GM21717 (cell line): ENCODE measurements around the gene SERINC5.
"Not testable (repeated sequence)": the region's sequence is repeated elsewhere in the genome, so short reads cannot be mapped to it uniquely, and the experiment has no call there.

ENCODE experiments used
- ATAC-seq: cut with Tn5 transposase; IDR thresholded peaks from one replicate; pipeline ENCODE4 v1.9.1; 2021; ENCODE audit warnings: mild to moderate bottlenecking, moderate library complexity; ENCODE audit not compliant: unreplicated experiment

The SERINC5 gene

DNA sequence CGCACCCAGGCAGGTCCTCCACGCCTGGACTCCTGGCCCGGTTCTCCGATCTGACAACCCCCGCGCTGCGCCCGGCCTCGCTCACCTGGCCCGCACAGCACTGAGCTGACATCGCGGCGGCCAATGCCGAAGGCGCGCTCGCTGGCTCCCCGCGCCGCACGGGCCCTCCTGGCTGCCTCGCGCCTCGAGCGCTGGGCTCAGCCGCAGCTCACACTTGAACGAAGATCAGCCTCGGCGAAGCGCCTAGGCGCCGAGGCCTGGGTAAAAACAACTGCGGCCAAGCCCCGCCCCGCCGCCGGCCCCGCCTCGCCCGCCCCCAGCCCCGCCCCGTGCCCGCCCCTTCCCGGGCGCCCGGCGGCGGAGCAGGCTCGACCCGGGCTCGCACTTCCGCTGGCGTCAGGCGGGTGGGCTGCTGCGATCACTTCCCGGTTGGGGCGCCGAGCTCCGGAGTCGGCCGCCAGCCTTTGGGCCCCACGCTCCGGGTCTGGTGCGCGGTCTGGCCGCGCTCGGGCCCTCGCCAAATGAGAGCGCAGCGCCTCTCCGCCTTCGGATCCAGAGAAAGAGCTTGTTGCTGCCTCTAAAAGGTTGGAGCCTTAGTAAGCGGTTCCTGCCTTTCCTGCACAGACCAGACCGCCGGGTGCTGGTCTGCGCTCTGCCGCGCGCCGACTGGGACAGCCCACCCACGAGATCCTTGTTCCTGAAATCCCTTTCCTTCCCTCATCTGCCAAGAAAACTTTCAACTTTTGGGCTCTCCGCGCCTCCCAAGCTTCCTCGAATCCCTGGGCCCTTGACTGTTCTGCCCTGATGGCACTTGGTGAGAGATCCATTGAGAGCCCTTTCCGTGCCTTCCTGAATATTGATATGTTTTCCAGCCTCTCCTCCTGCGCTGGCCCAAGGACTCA lies at the start of gene SERINC5:
Gene SERINC5 (minus strand): TSS at position 238 of the 902 bp plus-strand sequence. CDS start 126 bp downstream, at position 112.
- peak; percentile 88 for ATAC-seq

DNA sequence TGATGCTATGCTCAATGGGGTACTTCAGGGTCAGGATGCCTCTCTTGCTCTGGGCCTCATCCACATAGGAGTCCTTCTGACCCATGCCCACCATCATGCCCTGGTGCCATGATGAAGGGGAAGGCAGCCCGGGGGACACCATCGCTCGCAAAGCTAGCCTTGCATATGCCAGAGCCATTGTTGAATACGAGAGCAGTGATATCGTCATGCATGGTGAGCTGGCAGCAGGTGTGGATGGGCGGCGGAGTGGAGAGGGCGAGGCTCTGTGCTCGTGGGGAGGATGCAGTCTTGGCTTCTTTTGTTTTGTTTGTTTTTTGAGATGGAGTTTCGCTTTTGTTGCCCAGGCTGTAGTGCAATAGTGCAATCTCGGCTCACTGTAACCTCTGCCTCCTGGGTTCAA lies 46.8 kb upstream of the SERINC5 start:
- no peak for ATAC-seq

DNA sequence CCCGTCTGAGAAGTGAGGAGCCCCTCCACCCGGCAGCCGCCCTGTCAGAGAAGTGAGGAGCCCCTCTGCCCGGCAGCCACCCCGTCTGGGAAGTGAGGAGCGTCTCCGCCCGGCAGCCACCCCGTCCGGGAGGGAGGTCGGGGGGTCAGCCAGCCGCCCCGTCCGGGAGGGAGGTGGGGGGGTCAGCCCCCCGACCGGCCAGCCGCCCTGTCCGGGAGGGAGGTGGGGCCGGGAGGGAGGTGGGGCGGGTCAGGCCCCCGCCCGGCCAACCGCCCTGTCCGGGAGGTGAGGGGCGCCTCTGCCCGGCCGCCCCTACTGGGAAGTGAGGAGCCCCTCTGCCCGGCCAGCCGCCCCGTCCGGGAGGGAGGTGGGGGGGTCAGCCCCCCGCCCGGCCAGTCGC lies 45.5 kb upstream of the SERINC5 start:
- not testable (repeated sequence) for ATAC-seq

DNA sequence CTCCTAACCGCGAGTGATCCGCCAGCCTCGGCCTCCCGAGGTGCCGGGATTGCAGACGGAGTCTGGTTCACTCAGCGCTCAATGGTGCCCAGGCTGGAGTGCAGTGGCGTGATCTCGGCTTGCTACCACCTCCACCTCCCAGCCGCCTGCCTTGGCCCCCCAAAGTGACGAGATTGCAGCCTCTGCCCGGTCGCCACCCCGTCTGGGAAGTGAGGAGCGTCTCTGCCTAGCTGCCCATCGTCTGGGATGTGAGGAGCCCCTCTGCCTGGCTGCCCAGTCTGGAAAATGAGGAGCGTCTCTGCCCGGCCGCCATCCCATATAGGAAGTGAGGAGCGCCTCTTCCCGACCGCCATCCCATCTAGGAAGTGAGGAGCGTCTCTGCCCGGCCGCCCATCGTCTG lies 44.9 kb upstream of the SERINC5 start:
- ATAC-seq = not testable (repeated sequence)

DNA sequence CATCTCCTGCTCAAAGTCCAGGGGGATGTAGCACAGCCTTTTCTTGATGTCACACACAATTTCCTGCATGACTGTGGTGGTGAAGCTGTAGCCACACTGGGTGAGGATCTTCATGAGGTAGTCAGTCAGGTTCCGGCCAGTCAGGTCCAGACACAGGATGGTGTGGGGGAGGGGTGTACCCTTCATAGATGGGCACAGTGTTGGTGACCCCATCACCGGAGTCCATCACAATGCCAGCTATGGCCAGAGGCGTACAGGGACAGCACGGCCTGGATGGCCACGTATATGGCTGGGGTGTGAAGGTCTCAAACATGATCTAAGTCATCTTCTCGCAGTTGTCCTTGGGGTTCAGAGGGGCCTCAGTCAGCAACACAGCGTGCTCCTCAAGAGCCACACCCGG lies 44.3 kb upstream of the SERINC5 start:
- no peak for ATAC-seq

DNA sequence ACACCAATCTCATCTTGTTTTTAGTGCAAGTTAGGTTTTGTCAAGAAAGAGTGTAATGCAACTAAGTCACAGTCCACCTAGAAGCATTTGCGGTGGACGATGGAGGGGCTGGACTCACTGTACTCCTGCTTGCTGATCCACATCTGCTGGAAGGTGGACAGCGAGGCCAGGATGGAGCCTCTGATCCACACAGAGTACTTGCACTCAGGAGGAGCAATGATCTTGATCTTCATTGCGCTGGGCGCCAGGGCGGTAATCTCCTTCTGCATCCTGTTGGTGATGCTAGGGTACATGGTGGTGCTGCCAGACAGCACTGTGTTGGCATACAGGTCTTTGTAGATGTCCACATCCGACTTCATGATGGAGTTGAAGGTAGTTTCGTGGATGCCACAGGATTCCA lies 43.8 kb upstream of the SERINC5 start:
- no peak for ATAC-seq

DNA sequence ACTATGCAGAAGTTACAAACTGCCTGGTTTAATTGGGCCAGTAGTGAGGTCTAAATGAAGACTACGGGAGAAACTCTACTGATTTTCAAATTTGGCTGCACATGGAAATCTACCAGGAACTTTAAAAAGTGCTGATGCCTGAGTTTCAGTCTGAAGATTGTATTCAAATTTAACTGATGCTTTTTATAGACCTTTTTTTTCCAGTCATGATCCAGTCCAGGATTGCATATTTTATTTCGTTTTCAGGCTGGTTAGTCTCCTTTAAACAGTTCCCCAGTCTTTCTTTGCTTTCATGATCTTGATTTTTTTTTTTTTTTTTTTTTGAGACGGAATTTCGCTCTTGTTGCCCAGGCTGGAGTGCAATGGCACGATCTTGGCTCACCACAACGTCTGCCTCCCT lies 40.3 kb upstream of the SERINC5 start:
- ATAC-seq = no peak

DNA sequence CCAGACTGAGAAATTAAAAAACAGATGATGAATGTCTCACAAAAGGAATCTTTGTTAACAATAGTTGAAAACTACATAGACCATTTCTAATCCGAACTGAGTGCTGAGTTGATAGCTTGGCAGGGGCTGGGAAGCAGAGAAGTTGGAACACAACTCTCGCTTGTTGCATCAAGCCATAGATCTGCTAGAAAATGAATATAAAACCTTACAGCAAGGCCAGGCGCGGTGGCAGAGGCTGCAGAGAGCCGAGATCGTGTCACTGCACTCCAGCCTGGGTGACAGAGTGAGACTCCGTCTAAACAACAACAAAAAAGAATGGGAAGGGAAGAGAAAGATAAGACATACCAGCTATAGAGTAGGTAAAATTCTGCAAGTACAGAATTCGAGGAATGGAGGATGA lies 35.9 kb upstream of the SERINC5 start:
- ATAC-seq = no peak

DNA sequence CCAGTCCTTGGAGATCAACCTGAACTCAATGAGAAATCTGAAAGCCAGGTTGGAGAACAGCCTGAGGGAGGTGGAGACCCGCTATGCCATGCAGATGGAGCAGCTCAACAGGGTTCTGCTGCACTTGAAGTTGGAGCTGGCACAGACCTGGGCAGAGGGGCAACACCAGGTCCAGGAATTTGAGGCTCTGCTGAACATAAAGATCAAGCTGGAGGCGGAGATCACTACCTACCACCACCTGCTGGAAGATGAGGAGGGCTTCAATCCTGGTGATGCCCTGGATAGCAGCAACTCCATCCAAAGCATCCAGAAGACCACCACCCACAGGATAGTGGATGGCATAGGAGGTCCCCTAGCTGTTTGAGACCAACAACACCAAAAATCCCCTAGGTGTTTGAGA lies 33.5 kb upstream of the SERINC5 start:
- ATAC-seq = no peak

DNA sequence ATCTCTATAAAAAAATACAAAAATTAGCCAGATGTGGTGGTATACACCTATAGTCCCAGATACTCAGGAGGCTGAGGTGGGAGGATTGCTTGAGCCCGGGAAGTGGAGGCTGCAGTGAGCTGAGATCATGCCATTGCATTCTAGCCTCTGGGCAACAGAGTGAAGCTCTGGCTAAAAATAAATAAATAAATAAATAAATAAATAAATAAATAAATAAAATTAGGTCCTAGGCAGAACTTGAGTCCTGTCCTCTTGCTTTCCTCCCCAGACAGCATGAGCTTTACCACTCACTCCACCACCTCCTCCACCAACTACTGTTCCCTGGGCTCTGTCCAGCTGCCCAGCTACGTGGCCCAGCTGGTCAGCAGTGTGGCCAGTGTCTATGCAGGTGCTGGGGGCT lies 32.3 kb upstream of the SERINC5 start:
- ATAC-seq = no peak

DNA sequence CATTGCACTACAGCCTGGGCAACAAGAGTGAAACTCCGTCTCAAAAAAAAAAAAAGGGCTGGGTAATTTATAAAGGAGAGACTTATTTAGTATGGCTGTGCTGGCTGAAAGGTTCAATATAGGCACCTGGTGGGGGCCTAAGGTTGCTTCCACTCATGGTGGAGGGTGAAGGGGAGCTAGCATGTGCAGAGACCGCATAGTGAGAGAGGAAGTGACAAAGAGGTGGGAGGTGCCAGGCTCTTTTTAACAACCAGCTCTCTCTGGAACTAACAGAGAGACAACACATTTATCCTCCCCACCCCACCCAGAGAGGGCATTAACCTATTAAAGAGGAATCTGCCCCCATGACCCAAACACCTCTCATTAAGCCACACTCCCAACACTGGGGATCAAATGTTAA lies 28.9 kb upstream of the SERINC5 start:
- no peak for ATAC-seq

DNA sequence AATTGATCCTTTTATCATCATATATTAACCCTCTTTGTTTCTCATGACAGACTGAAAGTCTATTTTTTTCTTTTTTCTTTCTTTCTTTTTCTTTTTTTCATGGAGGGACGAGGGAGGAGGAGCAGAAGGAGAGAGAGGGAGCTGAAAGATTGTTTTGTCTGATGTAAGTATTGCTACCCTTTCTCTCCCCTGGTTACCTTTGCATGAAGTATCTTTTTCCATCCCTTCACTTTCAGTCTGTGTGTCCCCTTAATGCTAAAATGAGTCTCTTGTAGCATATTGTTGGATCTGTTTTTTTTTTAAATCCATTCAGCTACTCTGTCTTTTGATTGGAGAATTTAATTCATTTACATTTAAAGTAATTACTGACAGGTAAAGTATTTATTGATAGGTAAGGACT lies 27.5 kb upstream of the SERINC5 start:
- no peak for ATAC-seq

DNA sequence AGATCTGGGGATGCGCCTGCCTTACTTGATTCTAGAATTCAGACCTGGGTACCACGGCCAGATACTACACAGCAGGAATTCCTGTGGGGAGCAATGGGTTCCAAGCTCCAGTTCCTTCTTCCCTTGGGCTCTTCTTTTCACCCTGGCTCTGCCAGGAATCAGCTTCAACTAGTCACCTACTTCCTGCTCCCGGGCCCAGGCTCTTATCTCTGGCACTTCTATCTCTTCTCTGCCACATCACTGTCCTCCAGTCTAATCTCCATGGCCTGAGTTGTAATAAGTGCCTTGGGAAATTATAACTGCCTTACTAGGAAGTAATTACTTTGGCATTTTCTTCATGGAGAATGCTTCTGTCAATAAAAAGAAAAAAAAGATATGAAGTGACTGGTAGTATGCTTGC lies 26.2 kb upstream of the SERINC5 start:
- ATAC-seq = no peak

DNA sequence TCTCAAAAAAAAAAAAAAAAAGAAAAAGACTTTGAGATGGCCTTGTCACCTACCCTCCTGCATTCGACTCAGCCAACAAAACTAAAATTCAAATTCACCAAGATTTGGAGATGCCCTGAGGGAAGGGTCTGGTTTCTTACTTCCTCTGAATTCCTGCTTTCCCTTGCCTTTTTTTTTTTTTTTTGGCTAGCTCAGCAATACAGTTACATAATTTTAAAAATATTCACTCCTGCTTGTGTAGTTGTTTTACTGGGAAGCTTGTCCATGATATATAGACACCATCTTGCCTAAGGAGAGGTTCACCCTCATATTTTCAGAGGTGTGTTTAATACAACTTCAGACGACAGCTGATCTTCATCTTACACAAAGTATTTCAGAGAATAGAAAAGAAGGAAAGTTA lies 21.3 kb upstream of the SERINC5 start:
- no peak for ATAC-seq

DNA sequence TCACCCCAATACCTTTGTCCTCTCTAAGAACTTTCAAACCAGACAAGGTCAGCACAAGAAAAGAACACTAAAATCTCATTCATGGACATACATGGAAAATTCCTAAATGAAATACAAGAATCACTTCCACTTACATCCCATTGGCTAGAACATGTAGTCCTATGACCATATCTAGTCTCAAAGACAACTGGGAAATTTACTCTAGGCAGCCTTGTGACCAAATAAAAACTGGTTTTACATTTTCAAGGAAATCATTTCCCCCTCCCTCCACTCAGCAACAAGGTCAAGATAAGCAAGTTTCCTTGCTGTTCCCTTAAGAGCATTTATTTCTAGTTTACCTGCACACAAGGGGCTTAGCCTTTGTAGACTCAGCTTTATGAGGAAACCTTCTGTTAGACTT lies 20.3 kb upstream of the SERINC5 start:
- ATAC-seq = no peak

DNA sequence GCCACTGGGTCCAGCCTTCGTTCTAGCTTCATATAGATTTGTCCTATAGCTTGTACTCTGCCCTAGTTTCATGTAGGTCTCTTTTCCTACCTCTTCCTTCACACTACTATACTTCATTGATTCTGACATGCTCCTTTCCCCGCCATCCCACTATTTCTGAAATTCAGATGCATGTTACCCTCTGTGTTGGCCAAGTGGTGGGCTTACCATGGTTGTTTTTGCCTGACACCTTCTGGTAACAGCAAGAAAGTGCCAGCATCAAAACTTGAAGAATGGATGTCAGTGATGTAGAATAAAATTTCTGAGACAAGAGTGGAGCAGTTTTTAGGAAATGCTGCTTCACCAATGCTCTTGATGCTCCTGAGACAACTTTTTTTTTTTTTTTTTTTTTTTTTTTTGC lies 19.5 kb upstream of the SERINC5 start:
- ATAC-seq = no peak

DNA sequence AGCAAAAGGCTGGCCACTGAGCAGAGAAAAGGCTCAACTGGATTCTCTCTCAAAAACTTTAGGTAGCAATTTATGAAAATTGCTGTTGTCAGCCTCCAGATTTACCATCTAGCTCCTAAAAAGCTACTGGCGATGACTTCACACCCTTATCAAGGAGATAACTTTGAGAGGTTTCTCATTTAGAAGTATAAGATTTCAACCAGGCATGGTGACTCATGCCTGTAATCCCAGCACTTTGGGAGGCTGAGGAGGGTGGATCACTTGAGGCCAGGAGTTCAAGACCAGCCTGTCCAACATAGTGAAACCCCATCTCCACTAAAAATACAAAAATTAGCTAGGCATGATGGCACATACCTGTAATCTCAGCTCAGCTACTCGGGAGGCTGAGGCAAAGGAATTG lies 14.7 kb upstream of the SERINC5 start:
- not testable (repeated sequence) for ATAC-seq

DNA sequence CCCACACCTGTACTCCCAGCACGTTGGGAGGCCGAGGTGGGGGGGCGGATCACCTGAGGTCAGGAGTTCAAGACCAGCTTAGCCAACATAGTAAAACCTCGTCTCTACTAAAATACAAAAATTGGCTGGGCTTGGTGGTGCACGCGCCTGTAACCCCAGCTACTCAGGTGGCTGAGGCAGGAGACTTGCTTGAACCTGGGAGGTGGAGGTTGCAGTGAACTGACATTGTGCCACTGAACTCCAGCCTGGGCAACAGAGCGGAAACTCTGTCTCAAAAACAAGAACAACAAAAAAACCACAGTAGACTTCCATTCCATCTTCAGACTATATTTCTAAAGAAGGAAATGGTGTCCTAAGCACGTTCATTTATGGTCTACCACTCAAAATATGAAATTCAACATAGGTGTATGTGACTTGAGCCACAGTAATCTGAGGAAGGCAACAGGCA lies 14.2 kb upstream of the SERINC5 start:
- ATAC-seq = no peak

DNA sequence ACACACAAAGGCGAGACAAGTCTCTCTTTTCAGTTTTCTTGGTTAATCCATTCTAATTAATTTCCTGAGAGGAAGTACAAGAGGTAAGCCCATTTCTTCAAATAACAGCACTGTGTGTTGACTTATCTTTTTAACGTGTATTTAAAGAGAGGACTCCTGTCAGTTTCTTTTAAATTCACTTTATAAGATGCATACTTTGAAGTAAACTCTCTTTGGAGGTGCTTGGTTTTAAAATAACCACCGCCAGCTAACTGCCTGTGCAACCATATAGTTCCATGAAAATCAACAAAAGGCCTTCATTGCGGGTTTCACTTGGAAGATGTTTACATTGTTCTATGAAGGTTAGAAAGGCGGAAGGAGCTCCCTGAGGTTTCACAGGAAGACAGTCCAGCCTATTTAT lies 13.1 kb upstream of the SERINC5 start:
- ATAC-seq = no peak

DNA sequence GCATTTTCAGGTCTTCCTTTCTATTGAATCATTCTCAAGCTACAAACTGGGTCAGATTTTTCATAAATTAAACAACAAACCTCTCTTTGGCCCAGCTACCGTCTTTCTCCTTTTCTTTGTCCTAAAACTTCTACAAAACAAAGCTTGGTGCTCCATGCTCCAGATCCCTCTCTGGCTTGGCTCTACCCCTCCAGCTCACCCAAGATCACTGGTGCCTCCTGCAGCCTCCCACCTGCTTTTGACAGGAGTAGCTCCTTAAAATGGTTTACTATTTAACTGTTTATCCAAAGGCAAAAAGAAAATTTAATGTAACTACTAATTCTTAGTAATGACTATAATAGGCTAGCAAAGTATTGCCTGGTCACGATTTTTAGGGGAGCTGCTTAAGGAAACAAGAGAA lies 10.7 kb upstream of the SERINC5 start:
- ATAC-seq = no peak

DNA sequence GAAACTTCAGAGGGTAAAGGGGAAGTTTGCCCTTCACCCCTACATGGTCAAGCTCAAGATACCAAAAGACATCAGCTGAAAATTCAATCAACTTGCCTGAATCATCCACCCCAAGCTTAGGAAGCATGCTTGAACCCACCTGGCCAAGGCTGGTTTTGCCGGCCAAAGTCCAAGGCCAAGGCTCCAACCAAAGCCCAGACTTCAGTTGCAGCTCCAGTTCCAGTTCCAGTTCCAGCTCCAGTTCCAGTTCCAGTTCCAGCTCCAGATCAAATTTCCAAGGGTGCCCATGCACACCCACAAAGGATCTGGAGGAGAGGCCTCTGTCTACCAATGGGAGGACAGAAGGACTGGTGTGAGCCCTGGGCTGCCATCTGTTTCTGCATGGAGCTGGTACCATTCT lies 4.6 kb upstream of the SERINC5 start:
- no peak for ATAC-seq

DNA sequence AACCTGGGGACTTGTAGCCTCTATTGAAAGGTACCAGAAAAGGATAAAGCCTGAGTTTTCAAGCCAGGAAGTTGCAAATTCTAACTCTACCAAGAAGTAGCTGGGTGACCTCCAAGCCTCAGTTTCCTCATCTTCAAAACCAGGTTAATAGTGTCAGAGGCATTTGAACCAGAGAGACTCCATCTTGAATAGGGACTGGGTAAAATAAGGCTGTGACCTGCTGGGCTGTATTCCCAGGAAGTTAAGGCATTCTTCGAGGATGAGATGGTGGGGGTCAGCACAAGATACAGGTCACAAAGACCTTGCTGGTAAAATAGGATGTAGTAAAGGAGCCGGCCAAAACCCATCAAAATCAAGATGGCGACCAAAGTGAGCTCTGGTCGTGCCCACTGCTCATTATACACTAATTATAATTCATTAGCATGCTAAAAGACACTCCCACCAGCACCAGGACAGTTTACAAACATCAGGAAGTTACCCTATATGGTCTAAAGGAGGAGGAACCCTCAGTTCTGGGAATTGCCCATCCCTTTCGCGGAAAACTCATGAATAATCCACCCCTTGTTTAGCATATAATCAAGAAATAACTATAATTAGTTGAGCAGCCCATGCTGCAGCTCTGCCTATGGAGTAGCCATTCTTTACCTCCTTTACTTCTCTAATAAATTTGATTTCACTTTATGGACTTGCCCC lies 3.8 kb upstream of the SERINC5 start:
- ATAC-seq = no peak
